Astrocyte (in vitro differentiated cells and primary cell): ENCODE measurements around the gene OR4F15.

Source experiments
- EZH2 ChIP-seq: IDR thresholded peaks from 2 replicates; pipeline ENCODE4 v1.6.1; 2012; ENCODE audit warnings: mild to moderate bottlenecking, low read length, inconsistent platforms; ENCODE audit not compliant: insufficient read depth
- TF ChIP-seq, protein P1 (sequence below): IDR thresholded peaks from 2 replicates; pipeline ENCODE4 v1.5.1; 2011; ENCODE audit warnings: low read depth, mild to moderate bottlenecking, inconsistent platforms, low read length, moderate library complexity; ENCODE audit not compliant: insufficient read depth

DNA sequence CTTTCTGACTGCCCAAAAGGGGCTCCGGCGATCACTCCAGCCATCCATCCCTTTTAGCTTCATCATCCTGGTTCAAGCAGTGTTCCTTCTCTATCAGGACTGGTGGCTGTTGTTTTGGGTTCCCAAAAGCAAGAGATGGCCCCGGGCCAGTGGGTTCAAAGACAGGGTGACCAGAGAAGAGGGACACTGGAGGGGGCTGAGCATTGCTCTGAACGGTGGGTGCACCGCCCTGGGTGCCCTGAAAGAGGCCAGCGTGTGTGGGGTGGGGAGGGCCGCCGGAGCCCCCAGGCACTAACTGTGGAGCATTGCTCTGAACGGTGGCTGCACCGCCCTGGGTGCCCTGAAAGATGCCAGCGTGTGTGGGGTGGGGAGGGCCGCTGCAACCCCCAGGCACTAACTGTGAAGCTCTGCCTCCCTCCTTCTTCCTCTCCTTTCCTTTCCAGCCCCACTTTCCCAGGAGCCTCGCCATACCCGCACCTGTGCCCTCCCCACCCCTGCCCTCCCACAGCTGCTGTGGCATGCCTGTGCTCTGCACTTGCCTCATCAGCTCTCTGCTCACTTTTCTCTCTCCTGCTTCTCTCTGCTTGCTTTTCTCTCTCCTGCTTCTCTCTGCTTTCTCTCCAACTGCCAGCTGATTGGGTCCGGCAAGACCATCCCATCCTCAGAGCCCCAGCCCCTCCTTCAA lies 46.1 kb upstream of the OR4F15 start:
- TF ChIP-seq, protein P1, sequence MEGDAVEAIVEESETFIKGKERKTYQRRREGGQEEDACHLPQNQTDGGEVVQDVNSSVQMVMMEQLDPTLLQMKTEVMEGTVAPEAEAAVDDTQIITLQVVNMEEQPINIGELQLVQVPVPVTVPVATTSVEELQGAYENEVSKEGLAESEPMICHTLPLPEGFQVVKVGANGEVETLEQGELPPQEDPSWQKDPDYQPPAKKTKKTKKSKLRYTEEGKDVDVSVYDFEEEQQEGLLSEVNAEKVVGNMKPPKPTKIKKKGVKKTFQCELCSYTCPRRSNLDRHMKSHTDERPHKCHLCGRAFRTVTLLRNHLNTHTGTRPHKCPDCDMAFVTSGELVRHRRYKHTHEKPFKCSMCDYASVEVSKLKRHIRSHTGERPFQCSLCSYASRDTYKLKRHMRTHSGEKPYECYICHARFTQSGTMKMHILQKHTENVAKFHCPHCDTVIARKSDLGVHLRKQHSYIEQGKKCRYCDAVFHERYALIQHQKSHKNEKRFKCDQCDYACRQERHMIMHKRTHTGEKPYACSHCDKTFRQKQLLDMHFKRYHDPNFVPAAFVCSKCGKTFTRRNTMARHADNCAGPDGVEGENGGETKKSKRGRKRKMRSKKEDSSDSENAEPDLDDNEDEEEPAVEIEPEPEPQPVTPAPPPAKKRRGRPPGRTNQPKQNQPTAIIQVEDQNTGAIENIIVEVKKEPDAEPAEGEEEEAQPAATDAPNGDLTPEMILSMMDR, result no peak
- no peak for TF ChIP-seq EZH2
